DND-41 (cell line): ENCODE data around the gene PDE4D.

Source experiments
- ATAC-seq: fragments of 200-7000 bp; cut with Tn5 transposase; 3 replicates; pipeline ENCODE4 v1.9.1; 2021; ENCODE audit warnings: low read depth; ENCODE audit not compliant: insufficient read depth
- DNase-seq: peaks from one replicate; pipeline ENCODE4 v3.0.0-alpha.2; 2020
- H2AFZ ChIP-seq: 2 replicates; pipeline ENCODE4 v1.6.0; 2012; ENCODE audit warnings: low read depth, low read length
- H3K27ac ChIP-seq: 2 replicates; pipeline ENCODE4 v1.5.1; 2012; ENCODE audit warnings: low read length, inconsistent platforms
- H3K27me3 ChIP-seq: fragments of 200-600 bp; sonication (generic); 2 replicates; pipeline ENCODE4 v1.6.0; 2012; ENCODE audit warnings: low read length, mild to moderate bottlenecking, inconsistent platforms; ENCODE audit not compliant: insufficient read depth, poor library complexity
- H3K36me3 ChIP-seq: 2 replicates; pipeline ENCODE4 v1.5.1; 2012; ENCODE audit warnings: low read length, inconsistent platforms; ENCODE audit not compliant: insufficient read depth
- H3K4me1 ChIP-seq: 2 replicates; pipeline ENCODE4 v1.5.1; 2012; ENCODE audit warnings: mild to moderate bottlenecking, low read length; ENCODE audit not compliant: insufficient read depth
- H3K4me2 ChIP-seq: 2 replicates; pipeline ENCODE4 v1.6.0; 2012; ENCODE audit warnings: mild to moderate bottlenecking, moderate library complexity, low read length, inconsistent platforms; ENCODE audit not compliant: insufficient read depth
- H3K4me3 ChIP-seq, 2 experiments: fragments of 200-600 bp in 1 of 2; shearing (Covaris generic) in 1 of 2; 2 replicates each; pipeline ENCODE4 v1.5.1; 2012 to 2016; ENCODE audit warnings: inconsistent platforms in 2 of 2, low read length in 2 of 2, mild to moderate bottlenecking in 2 of 2, low read depth in 1 of 2, moderate library complexity in 1 of 2
- H3K79me2 ChIP-seq: 2 replicates; pipeline ENCODE4 v1.6.0; 2012; ENCODE audit warnings: low read length, inconsistent platforms; ENCODE audit not compliant: insufficient read depth
- H3K9ac ChIP-seq: 2 replicates; pipeline ENCODE4 v1.6.0; 2012; ENCODE audit warnings: low read depth, mild to moderate bottlenecking, inconsistent platforms, low read length, moderate library complexity
- H3K9me3 ChIP-seq: 2 replicates; pipeline ENCODE4 v1.5.1; 2012; ENCODE audit warnings: low read length, moderate library complexity, mild to moderate bottlenecking, inconsistent platforms; ENCODE audit not compliant: insufficient read depth, severe bottlenecking
- H4K20me1 ChIP-seq: 2 replicates; pipeline ENCODE4 v1.6.0; 2012; ENCODE audit warnings: low read length; ENCODE audit not compliant: insufficient read depth
- CTCF ChIP-seq: IDR thresholded peaks from 2 replicates; pipeline ENCODE4 v1.5.1; 2012; ENCODE audit warnings: borderline replicate concordance, low read length, moderate library complexity, mild to moderate bottlenecking; ENCODE audit not compliant: poor library complexity, severe bottlenecking; ENCODE audit errors: extremely low read depth
- EZH2 ChIP-seq: IDR thresholded peaks from 3 replicates; pipeline ENCODE4 v1.6.1; 2012; ENCODE audit warnings: borderline replicate concordance, low read depth, mild to moderate bottlenecking, moderate library complexity, low read length, inconsistent platforms; ENCODE audit not compliant: severe bottlenecking

PDE4D gene

GRCh38 chr5:59605915-59606314 is 287.6 kb downstream of the PDE4D start:
- H3K79me2 ChIP-seq: no peaks in the 10 kb centered on the region
- no peak for ATAC-seq

GRCh38 chr5:59604111-59604510 is 289.4 kb downstream of the PDE4D start:
- no peaks in the 10 kb centered on the region for H4K20me1 ChIP-seq
- no peaks in the 10 kb centered on the region for H3K27me3 ChIP-seq
- no peaks in the 10 kb centered on the region for H3K9me3 ChIP-seq
- DNase-seq (no peak), ATAC-seq (no peak)
- no peak overlapping the region for H2AFZ ChIP-seq
- H3K27ac ChIP-seq: no peak overlapping the region
- no peak overlapping the region for H3K9ac ChIP-seq
- no peak for TF ChIP-seq CTCF
- TF ChIP-seq EZH2: no peak
- no peaks in the 10 kb centered on the region for H3K4me1 ChIP-seq
- H3K79me2 ChIP-seq: no peaks in the 10 kb centered on the region
- H3K36me3 ChIP-seq: no peaks in the 10 kb centered on the region
- no peak overlapping the region for H3K4me3 ChIP-seq
- H3K4me2 ChIP-seq: no peak overlapping the region

More at GRCh38 chr5:59605915-59606314, 287.6 kb downstream of the PDE4D start:
- Histone ChIP-seq H3K9ac (no peak overlapping the region), H2AFZ (no peak overlapping the region), H3K27ac (no peak overlapping the region), H3K27me3 (no peaks in the 10 kb centered on the region), H3K4me1 (no peaks in the 10 kb centered on the region), H3K36me3 (no peaks in the 10 kb centered on the region), H3K4me3 (no peak overlapping the region), H3K4me2 (no peak overlapping the region), H3K9me3 (no peaks in the 10 kb centered on the region), H4K20me1 (no peaks in the 10 kb centered on the region)
- TF ChIP-seq CTCF: no peak
- no peak for TF ChIP-seq EZH2
- no peak for DNase-seq

GRCh38 chr5:59600998-59601397 is 292.5 kb downstream of the PDE4D start:
- ATAC-seq (no peak), DNase-seq (no peak)
- Histone ChIP-seq H3K4me1 (no peaks in the 10 kb centered on the region), H3K9me3 (no peaks in the 10 kb centered on the region), H2AFZ (no peak overlapping the region), H4K20me1 (no peaks in the 10 kb centered on the region), H3K4me3 (no peak overlapping the region), H3K4me2 (no peak overlapping the region), H3K36me3 (no peaks in the 10 kb centered on the region), H3K27me3 (no peaks in the 10 kb centered on the region), H3K79me2 (no peaks in the 10 kb centered on the region), H3K9ac (no peak overlapping the region), H3K27ac (no peak overlapping the region)
- TF ChIP-seq CTCF (no peak), EZH2 (no peak)

- no peaks in the 10 kb centered on the region for H3K79me2 ChIP-seq
- no peaks in the 10 kb centered on the region for H3K36me3 ChIP-seq
- no peak overlapping the region for H3K4me2 ChIP-seq
- H3K27ac ChIP-seq: no peak overlapping the region
- no peaks in the 10 kb centered on the region for H3K27me3 ChIP-seq
- H2AFZ ChIP-seq: no peak overlapping the region
- DNase-seq (no peak), ATAC-seq (no peak)
- no peaks in the 10 kb centered on the region for H3K4me1 ChIP-seq
- no peaks in the 10 kb centered on the region for H4K20me1 ChIP-seq
- no peaks in the 10 kb centered on the region for H3K9me3 ChIP-seq
- no peak overlapping the region for H3K9ac ChIP-seq
- no peak overlapping the region for H3K4me3 ChIP-seq
- no peak for TF ChIP-seq EZH2
- TF ChIP-seq CTCF: no peak
Measured at GRCh38 chr5:59600153-59600552, 293.4 kb downstream of the PDE4D start.
